Neural progenitor cell (in vitro differentiated cells): ENCODE measurements around the gene SLC2A9. TPM values are rescaled to one million over a fixed set of nuclear protein-coding genes. Genes with fewer than 3 reads are reported as not detected.

Source experiments
- DNase-seq: peaks from one replicate; pipeline ENCODE4 v3.0.0-alpha.2; 2016; ENCODE audit warnings: low spot score
- H2AFZ ChIP-seq: fragments of 200-600 bp; sonication (generic); replicated peaks from 2 replicates; pipeline ENCODE4 v1.6.1; 2016; ENCODE audit warnings: antibody characterized with exemption
- H3F3A ChIP-seq: fragments of 200-600 bp; sonication (generic); 2 replicates; pipeline ENCODE4 v1.6.1; 2016; ENCODE audit warnings: antibody characterized with exemption, low read depth
- H3K27ac ChIP-seq: fragments of 200-600 bp; sonication (generic); 2 replicates; pipeline ENCODE4 v1.5.1; 2016; ENCODE audit warnings: mild to moderate bottlenecking
- H3K27me3 ChIP-seq: fragments of 200-600 bp; sonication (generic); 2 replicates; pipeline ENCODE4 v1.6.1; 2016; ENCODE audit warnings: mild to moderate bottlenecking, moderate library complexity
- H3K36me3 ChIP-seq: fragments of 200-600 bp; sonication (generic); 2 replicates; pipeline ENCODE4 v1.5.1; 2016
- H3K4me1 ChIP-seq: fragments of 200-600 bp; sonication (generic); 2 replicates; pipeline ENCODE4 v1.6.1; 2016; ENCODE audit warnings: mixed run types
- H3K4me2 ChIP-seq: fragments of 200-600 bp; sonication (generic); 2 replicates; pipeline ENCODE4 v1.6.1; 2016
- H3K4me3 ChIP-seq: fragments of 200-600 bp; sonication (generic); 2 replicates; pipeline ENCODE4 v1.5.1; 2016
- H3K79me2 ChIP-seq: fragments of 200-600 bp; sonication (generic); 2 replicates; pipeline ENCODE4 v1.6.1; 2016; ENCODE audit warnings: low read depth
- H3K9ac ChIP-seq: fragments of 200-600 bp; sonication (generic); 2 replicates; pipeline ENCODE4 v1.6.1; 2016
- H3K9me3 ChIP-seq: fragments of 200-600 bp; sonication (generic); 2 replicates; pipeline ENCODE4 v1.5.1; 2016; ENCODE audit warnings: low read depth
- H4K20me1 ChIP-seq: fragments of 200-600 bp; sonication (generic); 2 replicates; pipeline ENCODE4 v1.6.1; 2016; ENCODE audit warnings: low read depth
- H3K27ac Mint-ChIP-seq: 3 replicates; pipeline ENCODE4 v1.8.0; 2021; ENCODE audit warnings: mixed read lengths
- H3K27me3 Mint-ChIP-seq: 2 replicates; pipeline ENCODE4 v1.8.0; 2022; ENCODE audit warnings: low read depth, mild to moderate bottlenecking, inconsistent platforms, moderate library complexity, mixed read lengths; ENCODE audit not compliant: insufficient read depth
- H3K36me3 Mint-ChIP-seq: 3 replicates; pipeline ENCODE4 v1.8.0; 2021; ENCODE audit warnings: mixed read lengths
- H3K4me1 Mint-ChIP-seq: 3 replicates; pipeline ENCODE4 v1.8.0; 2021; ENCODE audit warnings: mixed read lengths
- H3K4me3 Mint-ChIP-seq: 3 replicates; pipeline ENCODE4 v1.8.0; 2021; ENCODE audit warnings: mild to moderate bottlenecking, moderate library complexity, mixed read lengths
- H3K9me3 Mint-ChIP-seq: 3 replicates; pipeline ENCODE4 v1.8.0; 2020; ENCODE audit warnings: mixed read lengths
- CTCF ChIP-seq: fragments of 200-600 bp; sonication (generic); IDR thresholded peaks from 2 replicates; pipeline ENCODE4 v1.5.1; 2017; ENCODE audit warnings: antibody characterized with exemption, mild to moderate bottlenecking
- EZH2 ChIP-seq: fragments of 200-600 bp; sonication (generic); IDR thresholded peaks from 2 replicates; pipeline ENCODE4 v1.6.1; 2017; ENCODE audit warnings: antibody characterized with exemption, mild to moderate bottlenecking, moderate library complexity
- EZH2phosphoT487 ChIP-seq: fragments of 200-600 bp; sonication (generic); IDR thresholded peaks from 2 replicates; pipeline ENCODE4 v1.6.1; 2017; ENCODE audit warnings: antibody characterized with exemption
- total RNA-seq: library from RNA; depleted of rRNA; stranded (reverse); fragments of >200 nt; gene quantifications from 2 replicates; pipeline ENCODE4 v1.2.3, GENCODE V29; 2015; ENCODE audit warnings: low replicate concordance

Gene SLC2A9
- total RNA-seq, 1 donor from 2014 or later: not detected

- Mint-ChIP-seq H3K4me1 (peaks cover 3% of the 10 kb centered on the region), H3K36me3 (no peaks in the 10 kb centered on the region)
Measured at GRCh38 chr4:9906996-9907395, 114.3 kb downstream of the SLC2A9 start.

GRCh38 chr4:9904976-9905587, 116.2 kb downstream of the SLC2A9 start:
- Histone ChIP-seq H2AFZ (no peak overlapping the region), H3K27ac (no peak overlapping the region), H3K9me3 (no peaks in the 10 kb centered on the region), H3K9ac (no peak overlapping the region), H3K79me2 (no peaks in the 10 kb centered on the region), H3K4me3 (no peak overlapping the region), H3K36me3 (no peaks in the 10 kb centered on the region), H3K4me2 (no peak overlapping the region), H3K4me1 (peaks cover 8% of the 10 kb centered on the region), H4K20me1 (no peaks in the 10 kb centered on the region), H3F3A (no peaks in the 10 kb centered on the region), H3K27me3 (no peaks in the 10 kb centered on the region)
- no peak overlapping the region for H3K27ac Mint-ChIP-seq
- no peaks in the 10 kb centered on the region for H3K36me3 Mint-ChIP-seq
- H3K9me3 Mint-ChIP-seq: peaks cover 3% of the 10 kb centered on the region
- H3K27me3 Mint-ChIP-seq: peaks cover 3% of the 10 kb centered on the region
- H3K4me3 Mint-ChIP-seq: no peak overlapping the region
- no peak for DNase-seq
- TF ChIP-seq CTCF: no peak
- TF ChIP-seq EZH2: no peak
- TF ChIP-seq EZH2phosphoT487: no peak
- H3K4me1 Mint-ChIP-seq: peaks cover 12% of the 10 kb centered on the region

More at GRCh38 chr4:9906996-9907395, 114.3 kb downstream of the SLC2A9 start:
- H3K4me3 ChIP-seq: no peak overlapping the region
- DNase-seq: no peak
- no peak overlapping the region for H3K27ac ChIP-seq
- H3K4me1 ChIP-seq: no peaks in the 10 kb centered on the region
- no peaks in the 10 kb centered on the region for H4K20me1 ChIP-seq
- no peaks in the 10 kb centered on the region for H3K79me2 ChIP-seq
- H3K27me3 ChIP-seq: no peaks in the 10 kb centered on the region
- H3K27me3 Mint-ChIP-seq: peaks cover 5% of the 10 kb centered on the region
- H3K4me2 ChIP-seq: no peak overlapping the region
- H3K4me3 Mint-ChIP-seq: no peak overlapping the region
- H3K36me3 ChIP-seq: no peaks in the 10 kb centered on the region
- TF ChIP-seq EZH2 (no peak), CTCF (no peak)
- H3K27ac Mint-ChIP-seq: no peak overlapping the region
- no peak overlapping the region for H3K9ac ChIP-seq
- H3K9me3 ChIP-seq: no peaks in the 10 kb centered on the region
- peaks cover 3% of the 10 kb centered on the region for H3K9me3 Mint-ChIP-seq
- no peaks in the 10 kb centered on the region for H3F3A ChIP-seq
- no peak overlapping the region for H2AFZ ChIP-seq

- TF ChIP-seq EZH2phosphoT487 (no peak), CTCF (no peak), EZH2 (no peak)
- peaks cover 22% of the 10 kb centered on the region for H3K4me1 Mint-ChIP-seq
- H3K4me3 Mint-ChIP-seq: no peak overlapping the region
- Histone ChIP-seq H2AFZ (no peak overlapping the region), H3K9ac (no peak overlapping the region), H3K4me3 (no peak overlapping the region), H3K4me1 (peaks cover 13% of the 10 kb centered on the region), H3K9me3 (no peaks in the 10 kb centered on the region), H3F3A (no peaks in the 10 kb centered on the region), H4K20me1 (no peaks in the 10 kb centered on the region), H3K27ac (no peak overlapping the region), H3K27me3 (no peaks in the 10 kb centered on the region), H3K4me2 (no peak overlapping the region), H3K36me3 (no peaks in the 10 kb centered on the region), H3K79me2 (no peaks in the 10 kb centered on the region)
- H3K36me3 Mint-ChIP-seq: no peaks in the 10 kb centered on the region
- no peak overlapping the region for H3K27ac Mint-ChIP-seq
- H3K27me3 Mint-ChIP-seq: peaks cover 4% of the 10 kb centered on the region
- no peaks in the 10 kb centered on the region for H3K9me3 Mint-ChIP-seq
- no peak for DNase-seq
Measured at GRCh38 chr4:9903317-9903716, 118.0 kb downstream of the SLC2A9 start.
